GM19467 (cell line): ENCODE measurements around the gene TMPRSS4.

Experiments used
- ATAC-seq: cut with Tn5 transposase; IDR thresholded peaks from one replicate; pipeline ENCODE4 v1.9.1; 2021; ENCODE audit warnings: mild to moderate bottlenecking, moderate library complexity; ENCODE audit not compliant: unreplicated experiment

TMPRSS4 gene

DNA sequence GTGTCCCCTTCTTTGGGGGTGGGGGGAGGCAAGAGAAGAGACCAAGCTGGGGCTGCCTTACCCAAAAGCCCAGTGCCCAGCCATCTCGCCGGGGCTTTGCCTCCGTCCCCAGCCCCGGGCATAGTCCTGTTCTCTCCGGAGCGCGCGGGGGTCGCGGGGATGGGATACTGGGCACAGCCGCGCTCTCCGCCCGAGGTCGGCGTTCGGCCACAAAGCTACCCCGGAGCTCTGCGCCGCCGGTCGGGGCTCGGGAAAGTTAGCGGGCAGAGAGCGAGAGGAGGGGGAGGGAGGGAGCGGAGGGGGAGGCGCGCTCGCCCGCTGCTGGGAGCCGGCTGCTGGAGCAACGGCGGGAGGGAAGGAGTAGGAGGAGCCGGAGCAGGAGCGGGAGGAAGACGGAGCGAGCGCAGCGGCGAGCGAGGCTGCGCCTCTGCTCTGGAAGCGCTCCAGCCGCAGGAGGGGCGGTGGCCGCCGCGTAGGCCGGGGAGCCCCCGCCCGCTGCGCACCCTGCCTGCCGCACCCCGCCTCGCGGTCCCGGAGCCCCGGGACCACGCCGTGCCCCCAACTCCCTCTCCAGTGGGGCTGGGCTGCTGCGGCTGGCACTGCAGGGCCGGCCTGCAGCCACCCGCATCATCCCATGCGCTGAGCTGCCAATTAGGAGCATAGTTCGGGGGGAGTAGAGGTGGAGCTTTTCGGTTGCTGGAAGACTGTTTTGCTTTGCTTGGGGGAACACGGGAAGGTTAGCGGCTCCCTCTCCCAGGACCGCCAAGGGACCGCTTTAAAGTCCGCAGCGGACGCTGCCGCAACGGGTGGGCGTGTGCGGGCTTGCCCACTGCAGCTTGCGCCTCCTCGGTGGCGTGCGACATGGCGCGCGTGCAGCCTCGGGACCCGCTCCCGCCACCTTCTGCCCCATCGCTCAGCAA, 75.9 kb downstream of the TMPRSS4 start, which contains the start of gene SCN4B:
TSS of gene SCN4B (minus strand) at position 272 of the 920 bp plus-strand sequence. CDS start at position 122, 150 bp downstream.
- no peak for ATAC-seq

DNA sequence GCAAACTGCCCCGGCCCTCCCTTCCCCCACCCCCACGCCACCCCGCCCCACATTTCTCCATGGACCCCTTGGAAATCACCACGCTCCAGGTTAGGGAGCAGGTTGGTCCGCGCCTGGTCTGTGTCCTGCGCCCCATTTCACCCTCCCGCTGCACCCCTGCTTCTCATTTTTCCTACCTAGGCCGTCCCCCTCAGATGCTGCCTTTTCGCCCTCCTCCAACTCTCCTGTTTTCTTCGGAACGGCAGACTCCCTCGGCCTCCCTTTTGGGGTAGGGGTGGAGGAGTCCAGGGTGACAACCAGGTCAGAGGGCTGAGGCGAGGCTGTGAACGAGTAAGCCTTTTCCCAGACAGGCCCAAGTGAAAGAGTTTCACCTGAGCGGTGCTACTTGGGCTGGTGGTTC, 76.6 kb downstream of the TMPRSS4 start:
- ATAC-seq = no peak

DNA sequence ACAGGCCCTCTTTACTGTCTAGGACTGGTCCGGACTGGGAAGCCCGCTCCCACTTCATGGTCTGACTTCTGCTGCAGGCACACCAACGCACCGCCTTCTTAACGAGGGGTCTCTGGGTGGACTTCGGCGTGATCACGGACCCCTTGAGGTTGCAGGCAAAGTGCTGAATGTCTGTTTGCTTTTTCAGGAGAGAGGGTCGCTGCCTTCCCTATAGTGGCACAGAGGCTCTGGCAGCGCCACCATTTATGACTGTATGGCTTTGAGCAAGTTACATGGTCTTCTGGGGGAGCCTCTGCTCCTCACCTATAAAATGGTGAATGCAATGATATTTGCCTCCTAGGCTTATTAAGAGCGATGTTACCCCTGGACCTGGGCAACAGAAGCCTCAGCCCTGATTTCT, 77.1 kb downstream of the TMPRSS4 start:
- ATAC-seq = no peak

- ATAC-seq = no peak
Observed at GRCh38 chr11:118154641-118155040, 77.8 kb downstream of the TMPRSS4 start.

DNA sequence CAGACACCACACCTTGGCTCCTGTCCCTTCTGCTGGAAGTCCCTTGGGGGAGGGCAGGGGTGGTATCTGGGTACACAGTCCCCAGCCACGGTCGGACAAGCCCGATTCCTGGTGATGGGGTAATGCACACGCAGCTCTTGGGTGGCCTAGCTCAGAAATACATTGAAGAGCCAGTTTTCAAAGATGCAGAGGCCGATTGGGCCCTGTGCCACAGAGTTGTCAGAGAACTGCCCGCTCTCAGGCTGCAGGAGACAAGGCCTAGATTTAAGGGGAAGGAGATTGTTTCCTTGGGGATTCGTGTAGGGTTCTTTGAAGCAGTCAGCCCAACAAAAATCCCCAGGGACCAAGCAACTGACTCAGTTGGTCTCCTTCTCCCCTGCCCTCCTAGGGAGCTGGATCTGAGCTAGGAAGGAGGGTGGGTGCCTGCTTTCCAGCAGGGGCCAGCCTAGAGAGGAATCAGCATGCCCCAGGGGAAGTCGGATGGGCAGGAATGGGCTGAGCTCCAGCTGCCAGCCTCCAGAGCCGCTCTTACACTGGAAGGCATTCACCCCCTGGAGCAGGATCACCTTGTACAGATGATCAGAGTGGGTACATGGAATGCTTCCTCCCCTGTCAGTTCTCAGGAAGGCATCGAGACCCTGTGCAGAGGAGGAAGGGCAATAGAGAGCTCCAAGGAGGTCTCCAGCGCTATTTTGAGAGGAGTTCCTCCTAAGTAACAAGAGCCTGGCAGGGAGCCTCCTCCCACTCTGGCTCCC, 79.1 kb downstream of the TMPRSS4 start:
- ATAC-seq = no peak

DNA sequence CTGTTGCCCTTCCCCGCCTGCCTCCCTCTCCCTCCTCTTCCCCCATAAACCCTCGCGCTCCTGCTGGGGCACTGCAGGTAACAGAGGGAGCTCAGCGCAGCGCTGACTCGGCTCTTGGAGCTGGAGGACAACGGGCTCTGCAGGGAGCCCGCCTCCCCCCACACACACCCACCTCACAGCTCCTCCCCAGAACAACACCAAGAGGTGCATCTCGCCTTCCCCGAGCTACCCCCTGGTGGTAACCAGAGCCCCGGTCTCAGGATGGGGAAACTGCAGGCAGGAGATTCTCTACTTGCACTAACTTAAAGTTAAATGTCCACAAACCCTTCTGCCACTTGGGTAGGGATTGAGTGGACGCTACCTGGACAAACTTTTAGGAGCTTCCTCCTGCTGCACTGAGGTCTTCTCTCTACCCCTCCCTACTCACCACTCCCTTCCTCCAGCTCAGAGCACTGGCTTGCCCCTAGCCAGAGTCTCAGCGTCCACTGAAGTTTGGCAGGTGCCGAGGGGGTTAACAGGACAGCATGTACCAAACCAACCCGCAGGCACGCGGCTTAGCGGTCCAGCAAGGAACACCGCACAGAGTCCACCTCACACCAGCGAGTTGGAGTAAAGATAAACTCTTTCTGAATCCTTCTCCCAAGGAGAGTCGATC, 79.8 kb downstream of the TMPRSS4 start:
- no peak for ATAC-seq

- no peak for ATAC-seq
Observed at GRCh38 chr11:118157186-118157895, 80.5 kb downstream of the TMPRSS4 start.

- ATAC-seq = no peak
Observed at GRCh38 chr11:118161786-118162185, 84.9 kb downstream of the TMPRSS4 start.

- ATAC-seq = no peak
Observed at GRCh38 chr11:118162846-118163245, 86.0 kb downstream of the TMPRSS4 start.

DNA sequence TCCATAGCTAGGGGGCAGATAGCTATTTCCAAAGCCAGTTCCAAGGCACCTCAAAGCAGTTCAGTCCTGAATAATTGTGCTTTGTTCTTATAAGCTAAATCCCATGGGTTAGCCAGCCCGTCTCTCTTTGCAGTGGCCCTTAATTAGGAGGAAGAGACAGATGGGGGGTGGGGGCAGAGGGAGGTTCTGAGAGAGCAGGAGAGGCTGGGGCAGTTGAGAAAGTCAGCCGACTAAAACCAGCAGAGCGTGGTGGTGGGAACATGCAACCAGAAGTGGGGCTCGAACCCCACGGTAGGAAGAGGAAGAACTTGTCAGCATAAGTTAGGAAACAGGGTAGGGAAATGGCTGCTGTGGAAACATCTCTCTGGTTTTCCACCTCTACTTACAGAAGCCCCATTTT, 86.6 kb downstream of the TMPRSS4 start:
- no peak for ATAC-seq

DNA sequence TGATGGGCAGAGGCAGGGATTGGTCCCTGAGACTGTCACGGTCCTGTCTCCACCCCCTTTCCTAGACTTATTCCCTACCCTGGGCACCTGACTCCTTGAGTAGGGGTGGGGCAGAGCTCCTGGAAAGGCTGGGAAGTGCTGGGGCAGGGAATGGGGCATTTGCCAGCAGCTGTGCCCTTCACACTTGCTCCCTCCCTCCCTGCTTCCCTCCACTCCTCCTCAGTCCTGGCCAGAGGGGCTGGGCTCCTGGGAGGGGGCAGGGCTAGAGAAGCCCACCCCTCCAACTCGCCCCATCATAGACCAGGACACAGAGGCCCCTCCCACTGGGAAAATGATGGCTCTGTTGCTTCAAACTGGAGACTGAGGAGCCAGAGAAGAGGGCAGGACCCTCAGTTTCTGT, 88.0 kb downstream of the TMPRSS4 start:
- ATAC-seq = no peak

GRCh38 chr11:118166641-118167040, 89.8 kb downstream of the TMPRSS4 start:
- ATAC-seq = no peak

DNA sequence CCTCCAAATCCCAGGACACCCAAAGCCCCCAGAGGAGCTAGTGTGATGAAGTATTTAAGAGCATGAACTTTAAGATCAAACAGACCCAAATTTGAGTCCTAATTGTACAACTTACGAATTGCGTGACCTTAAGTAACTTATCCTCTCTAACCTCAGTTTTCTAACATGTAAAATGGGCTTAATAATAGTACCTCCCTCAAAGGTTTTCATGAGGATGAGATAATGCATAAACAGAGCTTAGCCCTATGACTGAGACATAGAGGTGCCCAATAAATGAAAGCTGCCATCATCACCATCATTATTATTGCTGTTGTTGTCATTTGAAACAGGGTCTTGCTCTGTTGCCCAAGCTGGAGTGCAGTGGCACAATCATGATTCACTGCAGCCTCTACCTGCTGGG, 90.4 kb downstream of the TMPRSS4 start:
- no peak for ATAC-seq

DNA sequence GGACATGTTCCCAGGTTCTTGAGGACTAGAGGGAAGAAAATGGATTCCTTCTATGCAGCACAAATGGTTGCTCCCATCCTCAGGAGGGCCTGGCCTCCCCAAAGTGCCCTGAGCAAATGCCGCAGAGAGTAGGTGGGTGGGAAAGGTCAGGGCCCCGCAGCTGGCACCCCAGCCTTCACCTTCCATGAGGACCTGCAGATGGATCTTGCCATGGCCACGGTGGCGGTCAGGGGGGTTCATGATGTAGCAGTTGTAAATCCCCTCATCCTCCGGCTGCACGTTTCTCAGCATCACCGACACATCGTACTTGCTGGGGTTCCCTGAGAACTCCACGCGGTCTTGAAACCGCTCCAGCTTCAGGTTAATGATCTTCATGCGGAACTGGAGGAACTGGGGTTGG, 91.0 kb downstream of the TMPRSS4 start:
- no peak for ATAC-seq

- no peak for ATAC-seq
Observed at GRCh38 chr11:118168316-118168715, 91.4 kb downstream of the TMPRSS4 start.

DNA sequence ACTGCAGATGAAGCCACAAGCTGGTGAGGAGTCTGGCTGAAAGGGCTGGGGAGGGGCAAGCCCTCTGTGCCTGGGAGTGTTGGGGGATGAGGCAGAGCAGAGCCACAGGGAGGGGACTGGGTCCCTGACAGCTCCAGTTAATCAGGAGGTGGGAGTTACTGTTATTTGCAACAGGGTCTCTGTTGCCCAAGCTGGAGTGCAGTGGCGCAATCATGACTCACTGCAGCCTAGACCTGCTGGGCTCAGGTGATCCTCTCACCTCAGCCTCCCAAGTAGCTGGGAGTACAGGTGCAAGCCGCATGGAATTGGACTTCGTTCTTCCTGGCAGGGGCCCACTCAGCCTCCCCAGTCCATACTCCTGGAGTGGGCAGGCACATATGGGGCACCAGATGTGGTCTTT, 91.9 kb downstream of the TMPRSS4 start:
- ATAC-seq = no peak

DNA sequence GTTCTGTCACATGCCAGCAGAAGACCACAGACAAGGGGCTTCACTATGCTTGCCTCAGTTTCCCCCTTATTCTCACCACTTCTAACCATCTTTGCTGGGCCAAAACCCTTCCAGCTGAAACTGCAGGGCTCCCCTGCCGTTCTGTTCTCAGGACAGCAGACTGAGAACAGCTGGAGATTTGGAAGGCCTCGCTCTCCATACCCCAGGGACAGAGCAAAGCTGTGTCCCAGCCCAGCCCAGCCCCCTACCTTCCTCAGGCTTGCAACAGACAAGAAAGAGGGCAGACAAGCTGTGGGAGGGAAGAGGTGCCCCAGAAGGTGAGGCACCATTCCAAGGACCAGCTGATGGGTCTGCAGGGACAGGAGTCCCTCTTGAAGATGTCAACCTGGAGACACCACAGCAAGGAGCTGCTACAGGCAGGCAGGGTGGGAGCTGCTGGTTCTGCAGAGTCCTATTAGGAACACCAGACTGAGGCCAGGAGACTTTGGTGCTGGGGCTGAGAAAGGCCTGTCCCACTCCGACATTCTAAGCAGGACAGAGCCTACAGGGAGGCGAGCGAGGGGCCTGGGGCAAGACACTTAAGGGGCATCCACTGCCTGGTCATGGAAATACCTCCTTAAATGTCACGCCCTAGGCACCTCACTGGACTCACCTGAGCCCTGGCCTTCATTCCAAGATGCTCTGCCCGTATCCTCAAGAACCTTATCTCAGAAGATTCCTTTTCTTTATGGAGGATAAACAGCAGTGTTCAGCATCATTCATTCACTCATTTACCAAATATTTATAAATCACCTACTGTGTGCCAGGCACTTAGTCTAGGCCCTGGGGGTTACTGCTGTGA, 92.6 kb downstream of the TMPRSS4 start:
- ATAC-seq = no peak

DNA sequence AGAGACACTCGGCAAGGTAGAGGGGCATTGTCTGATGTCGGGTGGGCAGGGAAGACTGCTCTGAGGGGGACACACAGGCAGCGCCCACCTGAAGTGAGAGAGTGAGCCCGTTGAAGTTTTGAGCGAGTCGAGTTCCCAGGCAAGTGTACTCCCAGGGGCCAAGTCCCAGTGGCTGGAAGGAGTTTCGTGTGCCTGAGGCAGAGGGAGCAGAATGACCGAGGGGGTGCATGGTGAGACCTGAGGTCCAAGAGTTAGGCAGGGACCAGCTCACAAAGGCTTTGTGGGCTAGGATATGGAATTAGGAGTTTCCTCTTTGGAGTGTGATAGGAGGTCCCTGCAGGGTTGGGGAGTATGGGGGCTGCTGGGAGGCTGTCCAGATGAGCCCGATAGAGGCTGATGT, 93.4 kb downstream of the TMPRSS4 start:
- no peak for ATAC-seq

GRCh38 chr11:118170882-118171268, 94.0 kb downstream of the TMPRSS4 start:
- no peak for ATAC-seq
